HG03159 (cell line): ENCODE results near the gene TMPRSS3.

Experiments
- ATAC-seq: cut with Tn5 transposase; IDR thresholded peaks from one replicate; pipeline ENCODE4 v1.9.1; 2021; ENCODE audit warnings: mild to moderate bottlenecking, moderate library complexity; ENCODE audit not compliant: unreplicated experiment

Gene TMPRSS3

GRCh38 chr21:42338729-42339715 is 56.8 kb downstream of the TMPRSS3 start:
- no peak for ATAC-seq

- no peak for ATAC-seq
These were observed 57.8 kb downstream of the TMPRSS3 start for GRCh38 chr21:42337830-42338728.

GRCh38 chr21:42337276-42337675 is 58.6 kb downstream of the TMPRSS3 start:
- ATAC-seq = no peak

- no peak for ATAC-seq
These were observed 59.8 kb downstream of the TMPRSS3 start for GRCh38 chr21:42336054-42336453.

GRCh38 chr21:42332557-42333317 is 63.1 kb downstream of the TMPRSS3 start:
- ATAC-seq = no peak

GRCh38 chr21:42331660-42332059 is 64.2 kb downstream of the TMPRSS3 start:
- ATAC-seq = no peak

GRCh38 chr21:42330380-42331371 is 65.2 kb downstream of the TMPRSS3 start:
- ATAC-seq = no peak

- ATAC-seq = no peak
These were observed 71.0 kb downstream of the TMPRSS3 start for GRCh38 chr21:42324896-42325295.
